Measurements from ENCODE around the gene C11orf24. TPM values are rescaled to one million over a fixed set of nuclear protein-coding genes. Genes with fewer than 3 reads are reported as not detected.

Gene C11orf24
- total RNA-seq, 2 donors from 2014 or later = 37.9 to 63.0 TPM

DNA sequence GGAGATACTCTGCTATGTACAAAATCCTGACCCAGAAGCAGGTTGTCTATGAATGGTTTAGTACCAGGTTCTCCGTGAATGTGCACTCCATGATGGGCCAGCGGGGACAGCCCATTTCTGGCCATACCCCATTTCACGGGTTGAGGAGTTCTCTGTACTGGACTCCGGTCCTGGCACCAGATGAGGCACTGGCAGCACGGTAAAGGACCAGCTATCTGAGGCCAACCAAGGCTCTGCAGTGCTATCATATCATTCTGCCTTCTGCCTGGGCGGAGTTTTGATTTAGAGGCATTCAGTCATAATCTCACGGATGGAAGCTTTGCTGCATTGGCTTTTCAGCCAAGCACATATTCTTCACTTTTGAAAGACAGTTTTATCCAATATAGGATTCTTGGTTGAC is 40.2 kb downstream of the C11orf24 start:
- Histone ChIP-seq H3K9me3 (peaks cover 4% of the 10 kb centered on the region), H3K27ac (no peak overlapping the region), H3K36me3 (no peaks in the 10 kb centered on the region), H3K27me3 (replicated peaks; ENCODE audit: insufficient read depth) (no peaks in the 10 kb centered on the region), H3K4me3 (no peak overlapping the region), H3K4me1 (ENCODE audit: control insufficient read depth in 1 of 2, low read depth in 2 of 2) (no peaks in the 10 kb centered on the region)
- DNase-seq (ENCODE audit: low spot score) = no peak
- no peak for ATAC-seq (ENCODE audit: insufficient number of reproducible peaks, low FRiP score, low read depth)
- TF ChIP-seq CTCF (IDR thresholded peaks at IDR 0.05) = no peak

DNA sequence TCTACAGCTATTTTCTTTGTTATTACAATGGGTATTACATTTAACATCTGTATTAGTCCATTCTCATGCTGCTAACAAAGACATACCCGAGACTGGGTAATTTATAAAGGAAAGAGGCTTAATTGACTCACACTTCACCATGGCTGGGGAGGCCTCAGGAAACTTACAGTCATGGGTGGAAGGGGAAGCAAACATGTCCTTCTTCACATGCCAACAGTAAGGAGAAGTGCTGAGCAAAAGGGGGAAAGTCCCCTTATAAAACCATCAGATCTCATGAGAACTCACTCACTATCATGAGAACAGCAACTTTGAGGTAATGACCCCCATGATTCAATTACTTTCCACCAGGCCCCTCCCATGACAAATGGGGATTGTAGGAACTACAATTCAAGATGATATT is 42.2 kb downstream of the C11orf24 start:
- ATAC-seq (ENCODE audit: insufficient number of reproducible peaks, low FRiP score, low read depth) = no peak
- no peaks in the 10 kb centered on the region for H3K36me3 ChIP-seq
- TF ChIP-seq CTCF (IDR thresholded peaks at IDR 0.05) = no peak
- H3K9me3 ChIP-seq = peaks cover 4% of the 10 kb centered on the region
- no peak for DNase-seq (ENCODE audit: low spot score)
- no peak overlapping the region for H3K4me3 ChIP-seq
- H3K4me1 ChIP-seq (ENCODE audit: control insufficient read depth in 1 of 2, low read depth in 2 of 2) = no peaks in the 10 kb centered on the region
- H3K27me3 ChIP-seq (replicated peaks; ENCODE audit: insufficient read depth) = no peaks in the 10 kb centered on the region
- H3K27ac ChIP-seq = no peak overlapping the region

DNA sequence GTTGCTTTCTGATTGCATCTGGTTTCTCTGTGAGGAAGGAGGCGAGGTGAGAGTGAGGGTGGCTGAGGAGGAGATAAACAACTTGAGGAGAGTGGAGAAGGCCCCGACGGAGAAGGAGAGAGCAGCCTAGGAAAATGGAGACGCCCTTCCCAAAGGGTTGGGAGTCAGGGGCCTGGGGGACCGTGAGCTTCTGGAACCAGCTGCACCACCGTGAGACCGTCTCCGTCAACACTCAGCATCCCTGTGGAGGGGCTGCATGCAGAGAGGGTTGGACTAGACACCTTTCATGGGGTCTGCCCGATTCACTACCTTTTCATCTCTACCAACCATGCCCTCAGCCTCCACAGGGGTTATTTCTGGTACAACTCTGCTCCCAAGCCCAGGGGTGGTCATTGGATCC is 45.4 kb downstream of the C11orf24 start:
- Histone ChIP-seq H3K27ac (no peak overlapping the region), H3K9me3 (peaks cover 4% of the 10 kb centered on the region), H3K36me3 (no peaks in the 10 kb centered on the region), H3K4me3 (no peak overlapping the region), H3K4me1 (ENCODE audit: control insufficient read depth in 1 of 2, low read depth in 2 of 2) (no peaks in the 10 kb centered on the region), H3K27me3 (replicated peaks; ENCODE audit: insufficient read depth) (no peaks in the 10 kb centered on the region)
- no peak for TF ChIP-seq CTCF (IDR thresholded peaks at IDR 0.05)
- ATAC-seq (ENCODE audit: insufficient number of reproducible peaks, low FRiP score, low read depth) (no peak), DNase-seq (ENCODE audit: low spot score) (no peak)

- no peak for ATAC-seq (ENCODE audit: insufficient number of reproducible peaks, low FRiP score, low read depth)
- peaks cover under 1% of the 10 kb centered on the region for H3K9me3 ChIP-seq
- no peak overlapping the region for H3K27ac ChIP-seq
- no peak overlapping the region for H3K4me3 ChIP-seq
- TF ChIP-seq CTCF (IDR thresholded peaks at IDR 0.05) = no peak
- H3K4me1 ChIP-seq (ENCODE audit: control insufficient read depth in 1 of 2, low read depth in 2 of 2) = no peaks in the 10 kb centered on the region
- no peaks in the 10 kb centered on the region for H3K36me3 ChIP-seq
- no peak for DNase-seq (ENCODE audit: low spot score)
- no peaks in the 10 kb centered on the region for H3K27me3 ChIP-seq (replicated peaks; ENCODE audit: insufficient read depth)
Measured at GRCh38 chr11:68224606-68225005, 47.2 kb downstream of the C11orf24 start.

- H3K4me3 ChIP-seq = no peak overlapping the region
- no peaks in the 10 kb centered on the region for H3K27me3 ChIP-seq (replicated peaks; ENCODE audit: insufficient read depth)
- ATAC-seq (ENCODE audit: insufficient number of reproducible peaks, low FRiP score, low read depth) = no peak
- H3K9me3 ChIP-seq = no peaks in the 10 kb centered on the region
- no peak for DNase-seq (ENCODE audit: low spot score)
- no peaks in the 10 kb centered on the region for H3K36me3 ChIP-seq
- no peaks in the 10 kb centered on the region for H3K4me1 ChIP-seq (ENCODE audit: control insufficient read depth in 1 of 2, low read depth in 2 of 2)
- no peak for TF ChIP-seq CTCF (IDR thresholded peaks at IDR 0.05)
- no peak overlapping the region for H3K27ac ChIP-seq
Measured at GRCh38 chr11:68223275-68223674, 48.5 kb downstream of the C11orf24 start.
